AG09319 (cell line): ENCODE measurements around the gene IFT57.

Experiments
- DNase-seq: peaks from one replicate; pipeline ENCODE4 v3.0.0-alpha.2; 2010; ENCODE audit warnings: low read depth; ENCODE audit errors: extremely low read depth
- TF ChIP-seq, protein P1 (sequence below): IDR thresholded peaks from 2 replicates; pipeline ENCODE4 v1.5.1; 2011; ENCODE audit warnings: low read depth, mild to moderate bottlenecking, inconsistent platforms, low read length, moderate library complexity

IFT57 gene

DNA sequence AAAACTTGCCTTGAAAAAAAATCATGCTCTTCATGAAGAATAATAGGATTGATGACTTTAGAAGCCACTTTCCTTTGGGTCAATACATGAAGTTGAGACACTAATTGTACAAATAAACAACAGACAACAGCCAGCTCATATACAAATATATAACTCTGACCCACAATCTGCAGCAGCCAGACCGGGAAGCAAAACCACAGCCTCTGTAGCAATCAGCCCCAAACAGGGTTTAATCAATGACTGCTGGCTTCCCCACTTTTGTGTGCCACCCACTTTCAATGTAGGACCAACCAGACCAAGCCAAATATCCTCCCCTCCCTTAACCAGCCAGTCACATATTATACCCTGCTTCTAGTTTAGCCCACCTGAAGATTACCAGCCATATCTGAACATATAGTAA is 39.0 kb downstream of the IFT57 start:
- TF ChIP-seq, protein P1, sequence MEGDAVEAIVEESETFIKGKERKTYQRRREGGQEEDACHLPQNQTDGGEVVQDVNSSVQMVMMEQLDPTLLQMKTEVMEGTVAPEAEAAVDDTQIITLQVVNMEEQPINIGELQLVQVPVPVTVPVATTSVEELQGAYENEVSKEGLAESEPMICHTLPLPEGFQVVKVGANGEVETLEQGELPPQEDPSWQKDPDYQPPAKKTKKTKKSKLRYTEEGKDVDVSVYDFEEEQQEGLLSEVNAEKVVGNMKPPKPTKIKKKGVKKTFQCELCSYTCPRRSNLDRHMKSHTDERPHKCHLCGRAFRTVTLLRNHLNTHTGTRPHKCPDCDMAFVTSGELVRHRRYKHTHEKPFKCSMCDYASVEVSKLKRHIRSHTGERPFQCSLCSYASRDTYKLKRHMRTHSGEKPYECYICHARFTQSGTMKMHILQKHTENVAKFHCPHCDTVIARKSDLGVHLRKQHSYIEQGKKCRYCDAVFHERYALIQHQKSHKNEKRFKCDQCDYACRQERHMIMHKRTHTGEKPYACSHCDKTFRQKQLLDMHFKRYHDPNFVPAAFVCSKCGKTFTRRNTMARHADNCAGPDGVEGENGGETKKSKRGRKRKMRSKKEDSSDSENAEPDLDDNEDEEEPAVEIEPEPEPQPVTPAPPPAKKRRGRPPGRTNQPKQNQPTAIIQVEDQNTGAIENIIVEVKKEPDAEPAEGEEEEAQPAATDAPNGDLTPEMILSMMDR, result no peak
- DNase-seq, result no peak

DNA sequence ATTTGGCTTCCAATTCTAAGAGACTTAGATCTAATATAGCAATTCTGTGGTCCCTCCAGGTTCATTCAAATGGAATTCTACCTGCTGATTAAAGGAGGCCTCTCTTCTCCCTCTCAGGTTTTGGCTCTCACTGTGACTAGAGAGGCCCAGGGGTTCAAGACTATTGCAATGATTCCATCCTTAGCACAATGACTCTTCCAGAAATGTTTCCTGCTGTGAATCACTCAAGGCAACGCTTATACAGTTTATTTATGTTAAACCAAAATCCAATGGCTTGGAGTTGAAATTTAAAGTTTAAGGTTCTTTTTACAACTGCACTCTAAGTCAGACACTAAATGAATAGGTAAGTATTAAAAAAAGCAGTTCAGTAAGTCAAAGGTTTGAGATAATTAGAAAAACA is 39.9 kb downstream of the IFT57 start:
- TF ChIP-seq, protein P1, result no peak
- DNase-seq, result no peak

DNA sequence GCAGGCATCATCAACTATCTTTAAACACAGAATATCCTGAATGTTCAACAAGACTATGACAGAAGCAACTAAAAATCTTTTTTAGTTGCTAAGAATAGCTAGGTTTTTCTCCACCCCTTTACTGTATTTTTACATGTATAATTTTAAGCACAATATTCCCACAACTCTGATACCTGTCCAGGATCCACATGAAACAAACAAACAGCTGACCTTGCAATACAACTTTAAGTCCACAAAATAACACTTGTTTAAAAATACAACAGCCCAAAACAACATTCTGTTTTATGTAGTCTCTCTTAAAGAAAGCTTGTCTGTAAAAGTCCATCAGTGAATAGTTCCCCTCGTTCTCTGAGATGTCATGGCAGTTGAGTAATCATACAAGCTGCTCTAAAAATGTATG is 41.1 kb downstream of the IFT57 start:
- TF ChIP-seq, protein P1, result no peak
- DNase-seq, result no peak

DNA sequence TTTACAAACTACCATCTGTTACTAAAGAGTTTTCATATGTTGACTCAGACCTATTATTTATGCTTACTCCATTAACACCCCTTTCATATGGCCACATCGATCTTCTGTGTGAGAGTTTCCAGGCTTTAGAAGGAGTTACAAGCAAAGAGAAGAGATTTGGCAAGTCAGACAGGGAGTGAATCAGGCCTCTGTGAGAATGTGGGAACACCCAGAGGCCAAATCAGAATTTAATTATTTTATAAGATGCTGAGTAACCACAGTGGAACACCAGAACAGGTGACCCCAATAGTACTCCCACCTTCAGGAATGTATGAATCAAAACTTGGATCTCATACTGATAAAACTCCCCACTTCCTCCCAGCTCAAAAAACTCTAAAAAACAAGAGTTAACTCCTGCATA is 42.0 kb downstream of the IFT57 start:
- TF ChIP-seq, protein P1, result no peak

DNA sequence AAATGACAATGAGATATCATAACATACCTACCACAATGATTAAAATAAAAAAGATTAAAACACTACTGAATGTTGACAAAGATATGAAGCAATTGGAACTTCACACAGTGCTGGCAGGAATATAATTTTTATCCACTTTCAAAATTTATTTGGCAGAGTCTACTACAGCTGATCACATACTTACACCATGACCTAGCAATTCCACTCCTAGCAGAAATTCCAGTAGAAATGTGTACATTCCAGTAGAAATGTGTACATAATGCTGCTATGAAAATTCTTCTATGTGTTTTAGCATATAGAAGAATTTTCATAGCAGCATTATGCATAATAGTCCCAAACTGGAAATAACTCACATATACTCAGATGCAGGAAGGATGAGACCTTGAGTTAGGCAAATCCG is 43.5 kb downstream of the IFT57 start:
- TF ChIP-seq, protein P1, result no peak
- DNase-seq, result no peak

More for the DNA sequence above, 42.0 kb downstream of the IFT57 start:
- no peak for DNase-seq

DNA sequence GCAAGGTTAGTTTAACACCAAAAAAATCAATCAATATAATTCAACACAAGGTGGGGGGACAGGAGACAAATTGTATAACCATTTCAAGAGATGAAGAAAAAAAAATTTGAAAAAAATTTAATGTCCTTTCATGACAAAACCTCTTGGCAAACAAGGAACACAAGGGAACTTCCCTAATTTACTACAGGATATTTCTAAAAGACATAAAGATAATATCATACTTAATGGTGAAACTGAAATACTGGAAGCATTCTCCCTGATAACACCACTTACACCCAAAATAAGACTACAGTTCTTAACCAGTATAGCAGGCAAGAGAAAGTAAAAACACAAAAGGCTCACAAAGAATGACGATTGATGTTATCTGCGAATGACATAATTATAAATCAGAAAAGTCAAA is 44.7 kb downstream of the IFT57 start:
- DNase-seq, result no peak
- TF ChIP-seq, protein P1, result no peak

DNA sequence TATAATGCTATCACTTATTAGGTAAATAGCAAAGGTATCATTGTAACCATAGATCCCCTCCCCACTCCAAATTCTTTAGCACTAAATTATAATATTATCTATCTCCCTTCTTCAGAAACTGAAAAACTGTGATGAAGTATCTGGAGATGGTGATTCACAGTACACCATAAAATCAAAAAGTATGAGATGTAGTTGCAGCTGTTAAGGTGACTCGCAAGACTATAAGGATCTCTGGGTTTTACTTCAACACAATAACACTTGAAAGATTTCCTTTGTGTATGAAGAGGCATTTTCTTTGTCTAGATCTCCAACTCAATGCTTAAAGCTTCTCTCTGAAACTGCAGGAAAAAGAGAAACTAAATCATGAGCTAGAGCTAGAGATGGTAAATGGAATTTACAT is 46.9 kb downstream of the IFT57 start:
- no peak for DNase-seq
- TF ChIP-seq, protein P1, result no peak
